Left lung (tissue), 10 donors: ENCODE measurements around the gene THEMIS. TPM values are rescaled to one million over a fixed set of nuclear protein-coding genes. Genes with fewer than 3 reads are reported as not detected.
A peak's percentile ranks its signal among the peaks of the same experiment; 100 is the strongest.
"Not testable (repeated sequence)": the region's sequence is repeated elsewhere in the genome, so short reads cannot be mapped to it uniquely, and the experiment has no call there.

Experiments
- ATAC-seq: fragments of 200-7000 bp; cut with Tn5 transposase; one replicate; pipeline ENCODE4 v1.9.1; 2020; ENCODE audit warnings: moderate library complexity
- DNase-seq, 4 donors: peaks; one replicate each; pipeline ENCODE4 v3.0.0-alpha.2; 2013 to 2020
- H3K27ac ChIP-seq, 2 donors: fragments of 200-600 bp; sonication (generic) in 1 of 2; one replicate each; pipeline versions ENCODE4 v1.5.0 to v1.8.0; 2020 to 2021
- H3K27me3 ChIP-seq, 2 donors: fragments of 200-600 bp; sonication (generic) in 1 of 2; one replicate each; pipeline versions ENCODE4 v1.5.0 to v1.8.0; 2020 to 2021
- H3K36me3 ChIP-seq, 2 donors: fragments of 200-600 bp; sonication (generic) in 1 of 2; one replicate each; pipeline versions ENCODE4 v1.5.0 to v1.8.0; 2020 to 2021
- H3K4me1 ChIP-seq, 2 donors: fragments of 200-600 bp; one replicate each; pipeline ENCODE4 v1.8.0; 2021
- H3K4me3 ChIP-seq, 2 donors: fragments of 200-600 bp; sonication (generic) in 1 of 2; one replicate each; pipeline versions ENCODE4 v1.5.0 to v1.8.0; 2020 to 2021; ENCODE audit warnings: mild to moderate bottlenecking in 1 of 2
- H3K9me3 ChIP-seq, 2 donors: fragments of 200-600 bp; sonication (generic) in 1 of 2; one replicate each; pipeline versions ENCODE4 v1.5.0 to v1.8.0; 2020 to 2021
- intact Hi-C, 2 donors: fragments of 100-400 bp; cut with DNase I; formaldehyde crosslinking; loops; one replicate each; pipeline versions ENCODE4 v1.11.2 to v1.14.2; 2022
- polyA plus RNA-seq, 6 donors: library from polyadenylated mRNA; unstranded; fragments of 120-200 nt; gene quantifications; one replicate each; pipeline ENCODE4 v1.2.1, GENCODE V29; 2013; ENCODE audit not compliant: insufficient read length in 6 of 6
- total RNA-seq, 2 donors: library from RNA; stranded (reverse); fragmentation: NEBNext Ultra II Directional; extraction: Animal tissue kit (Norgen Biotek cat#: 25700); gene quantifications; one replicate each; pipeline ENCODE4 v1.2.1, GENCODE V29; 2021
- TF ChIP-seq, protein P1 (sequence below), 2 donors: fragments of 200-600 bp; sonication (generic) in 1 of 2; IDR thresholded peaks; one replicate each; pipeline versions ENCODE4 v1.5.0 to v1.8.0; 2021; ENCODE audit warnings: antibody characterized with exemption in 2 of 2
- donor health status: DM: no; HTN: yes; CAD: no.
- donor health status: DM: no; HTN: no; CAD: no.

The THEMIS gene
- total and polyA plus RNA-seq, 8 donors = 0.08 to 2.6 (median 0.20) TPM

DNA sequence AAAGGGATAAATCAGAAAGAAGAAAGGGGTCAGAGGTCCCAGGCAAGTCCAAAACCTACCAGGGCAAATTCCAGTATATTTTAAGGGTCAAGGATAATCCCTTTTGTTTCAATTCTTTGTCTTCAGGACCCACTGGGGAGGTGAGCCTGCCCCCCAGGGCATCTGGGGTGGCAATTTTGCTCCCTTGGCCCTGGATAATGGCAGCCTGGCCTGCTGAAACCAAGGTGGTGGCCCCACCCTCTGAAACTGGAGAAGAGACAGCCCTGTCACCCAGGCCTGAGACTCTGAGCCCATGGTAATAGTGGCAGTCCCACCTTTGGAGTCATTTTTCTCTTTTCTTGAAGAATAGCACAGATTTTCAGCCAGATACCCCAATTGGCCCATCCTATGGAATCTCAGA is 205.8 kb downstream of the THEMIS start:
- TF ChIP-seq, protein P1, sequence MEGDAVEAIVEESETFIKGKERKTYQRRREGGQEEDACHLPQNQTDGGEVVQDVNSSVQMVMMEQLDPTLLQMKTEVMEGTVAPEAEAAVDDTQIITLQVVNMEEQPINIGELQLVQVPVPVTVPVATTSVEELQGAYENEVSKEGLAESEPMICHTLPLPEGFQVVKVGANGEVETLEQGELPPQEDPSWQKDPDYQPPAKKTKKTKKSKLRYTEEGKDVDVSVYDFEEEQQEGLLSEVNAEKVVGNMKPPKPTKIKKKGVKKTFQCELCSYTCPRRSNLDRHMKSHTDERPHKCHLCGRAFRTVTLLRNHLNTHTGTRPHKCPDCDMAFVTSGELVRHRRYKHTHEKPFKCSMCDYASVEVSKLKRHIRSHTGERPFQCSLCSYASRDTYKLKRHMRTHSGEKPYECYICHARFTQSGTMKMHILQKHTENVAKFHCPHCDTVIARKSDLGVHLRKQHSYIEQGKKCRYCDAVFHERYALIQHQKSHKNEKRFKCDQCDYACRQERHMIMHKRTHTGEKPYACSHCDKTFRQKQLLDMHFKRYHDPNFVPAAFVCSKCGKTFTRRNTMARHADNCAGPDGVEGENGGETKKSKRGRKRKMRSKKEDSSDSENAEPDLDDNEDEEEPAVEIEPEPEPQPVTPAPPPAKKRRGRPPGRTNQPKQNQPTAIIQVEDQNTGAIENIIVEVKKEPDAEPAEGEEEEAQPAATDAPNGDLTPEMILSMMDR (IDR thresholded peaks at IDR 0.05) = no peak
- Histone ChIP-seq H3K36me3 (no peaks in the 10 kb centered on the region), H3K4me3 (no peak overlapping the region), H3K27me3 (no peaks in the 10 kb centered on the region), H3K27ac (no peak overlapping the region), H3K4me1 (no peaks in the 10 kb centered on the region), H3K9me3 (no peaks in the 10 kb centered on the region)
- DNase-seq (peak in 1 of 4 donors; percentile 31), ATAC-seq (no peak)
- intact Hi-C loops = no loop called here

DNA sequence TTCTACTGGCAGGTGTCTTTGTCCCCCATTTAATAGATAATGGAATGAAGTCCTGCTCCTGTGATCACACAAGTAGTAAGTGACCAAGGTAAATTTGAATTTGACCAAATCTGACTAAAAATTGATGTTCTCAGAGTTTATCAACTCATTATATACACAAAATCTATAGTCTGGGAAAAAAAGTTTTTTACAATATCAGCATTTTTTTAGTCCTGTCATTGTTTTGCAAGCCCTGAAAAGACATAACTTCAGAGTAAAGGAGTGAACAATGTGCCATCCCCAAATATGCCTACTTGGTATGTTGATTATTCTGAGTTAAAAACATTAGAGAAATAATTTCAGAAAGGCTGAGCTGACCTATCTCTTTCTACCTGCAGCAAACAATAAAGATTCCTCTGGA is 209.7 kb downstream of the THEMIS start:
- Histone ChIP-seq H3K9me3 (peaks cover 0 to 6% of the 10 kb centered on the region in 2 donors), H3K4me3 (no peak overlapping the region), H3K36me3 (no peaks in the 10 kb centered on the region), H3K4me1 (no peaks in the 10 kb centered on the region), H3K27ac (no peak overlapping the region), H3K27me3 (no peaks in the 10 kb centered on the region)
- intact Hi-C loops = no loop called here
- TF ChIP-seq, protein P1 (IDR thresholded peaks at IDR 0.05) = no peak
- ATAC-seq (no peak), DNase-seq (no peak)

DNA sequence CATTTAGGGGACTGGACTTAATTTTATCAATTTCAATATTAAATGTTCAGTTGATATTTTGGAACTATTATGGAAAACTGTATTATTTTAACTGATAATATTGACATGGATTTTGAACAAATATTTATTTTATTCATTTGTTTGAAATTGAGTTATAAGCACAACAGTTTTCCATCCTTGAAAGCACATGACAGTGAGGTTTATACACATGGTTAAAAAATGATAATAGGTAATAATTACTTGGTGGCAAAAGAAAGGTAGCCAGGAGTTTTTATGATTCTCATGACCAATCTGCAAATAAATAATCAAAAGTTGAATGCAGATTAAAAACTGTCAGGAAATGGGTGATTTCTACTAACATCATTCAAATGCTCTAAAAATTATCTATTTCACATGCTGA is 210.3 kb downstream of the THEMIS start:
- H3K36me3 ChIP-seq = no peaks in the 10 kb centered on the region
- intact Hi-C loops = no loop called here

DNA sequence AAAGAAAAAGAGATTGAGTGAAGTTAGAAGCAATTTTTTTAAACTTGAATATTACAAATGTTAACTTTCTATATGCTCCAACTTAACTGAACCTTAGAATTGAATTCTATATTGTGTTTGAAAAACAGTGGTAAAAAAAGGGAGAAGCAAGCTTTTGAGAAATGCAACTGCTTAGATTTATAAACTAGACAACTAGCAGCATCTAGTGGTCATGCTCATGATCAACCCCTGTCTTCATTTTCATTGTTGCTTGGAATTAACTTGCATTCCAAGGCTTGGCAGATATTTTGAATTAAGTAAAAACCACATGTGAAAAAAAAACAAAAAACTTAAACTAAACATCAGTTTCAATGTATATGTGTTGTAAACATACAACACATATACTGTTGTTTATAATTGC is 210.8 kb downstream of the THEMIS start:
- H3K36me3 ChIP-seq = no peaks in the 10 kb centered on the region
- peaks cover 0 to 6% of the 10 kb centered on the region in 2 donors for H3K9me3 ChIP-seq
- TF ChIP-seq, protein P1 (IDR thresholded peaks at IDR 0.05) = peak in 1 of 2 donors; percentile 17
- no peak overlapping the region for H3K4me3 ChIP-seq
- no peak for ATAC-seq
- H3K27ac ChIP-seq = no peak overlapping the region
- intact Hi-C loops = no loop called here
- peak in 2 of 4 donors; percentile 7 to 10 for DNase-seq
- no peaks in the 10 kb centered on the region for H3K27me3 ChIP-seq
- H3K4me1 ChIP-seq = no peaks in the 10 kb centered on the region

More for the DNA sequence above, 210.3 kb downstream of the THEMIS start:
- DNase-seq = no peak
- Histone ChIP-seq H3K9me3 (peaks cover 0 to 6% of the 10 kb centered on the region in 2 donors), H3K27ac (no peak overlapping the region), H3K27me3 (no peaks in the 10 kb centered on the region), H3K4me3 (no peak overlapping the region), H3K4me1 (no peaks in the 10 kb centered on the region)
- ATAC-seq = no peak
- TF ChIP-seq, protein P1 (IDR thresholded peaks at IDR 0.05) = no peak

DNA sequence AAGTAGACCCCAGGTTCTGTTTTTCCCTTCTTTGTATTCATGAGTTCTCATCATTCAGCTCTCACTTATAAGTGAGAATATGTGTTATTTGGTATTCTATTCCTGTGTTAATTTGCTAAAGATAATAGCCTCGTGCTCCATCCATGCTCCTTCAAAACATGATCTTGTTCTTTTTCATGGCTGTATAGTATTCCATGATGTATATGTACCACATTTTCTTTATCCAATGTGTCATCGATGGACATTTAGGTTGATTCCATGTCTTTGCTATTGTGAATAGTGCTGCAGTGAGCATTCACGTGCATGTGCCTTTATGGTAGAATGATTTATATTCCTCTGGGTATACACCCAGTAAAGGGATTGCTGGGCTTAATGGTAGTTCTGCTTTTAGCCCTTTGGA is 213.4 kb downstream of the THEMIS start:
- H3K27ac ChIP-seq, H3K36me3 ChIP-seq, intact Hi-C loops, ATAC-seq, H3K4me3 ChIP-seq, DNase-seq, H3K27me3 ChIP-seq, H3K4me1 ChIP-seq, H3K9me3 ChIP-seq: not testable (repeated sequence)

DNA sequence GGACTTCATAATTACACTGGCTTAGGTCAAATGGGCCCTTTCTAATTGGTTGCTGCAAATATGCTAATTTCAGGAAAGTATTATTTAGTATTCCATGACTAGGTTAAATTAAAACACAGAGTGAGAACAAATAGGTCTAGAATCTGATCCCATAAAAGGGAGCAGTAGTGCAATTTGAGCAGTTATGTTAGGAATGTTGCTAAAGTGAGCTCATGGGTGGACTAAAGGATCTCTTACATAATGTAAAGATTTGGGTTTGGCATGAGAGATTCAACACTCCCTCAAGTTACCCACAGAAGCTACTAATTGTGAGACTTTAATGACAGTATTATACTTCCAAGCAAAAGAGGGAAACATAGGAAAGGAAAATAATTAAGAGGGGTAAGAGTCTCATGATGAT is 214.8 kb downstream of the THEMIS start:
- no peak overlapping the region for H3K4me3 ChIP-seq
- ATAC-seq = no peak

More for the DNA sequence above, 214.8 kb downstream of the THEMIS start:
- intact Hi-C loops = no loop called here
- DNase-seq = no peak
- H3K36me3 ChIP-seq = no peaks in the 10 kb centered on the region
- TF ChIP-seq, protein P1 (IDR thresholded peaks at IDR 0.05) = no peak
- no peak overlapping the region for H3K27ac ChIP-seq
- no peaks in the 10 kb centered on the region for H3K27me3 ChIP-seq
- H3K9me3 ChIP-seq = peaks cover 0 to 6% of the 10 kb centered on the region in 2 donors
- H3K4me1 ChIP-seq = no peaks in the 10 kb centered on the region
